Measurements from ENCODE around the gene ARRDC5.
"Not testable (repeated sequence)": the region's sequence is repeated elsewhere in the genome, so short reads cannot be mapped to it uniquely, and the experiment has no call there.

The ARRDC5 gene

GRCh38 chr19:4867534-4868285 lies 35.0 kb downstream of the ARRDC5 start, which contains the start of gene PLIN3:
Gene PLIN3 (minus strand): TSS chr19:4867667. CDS start chr19:4861394, 6,273 bp downstream.
- peak; percentile 10 for DNase-seq

DNA sequence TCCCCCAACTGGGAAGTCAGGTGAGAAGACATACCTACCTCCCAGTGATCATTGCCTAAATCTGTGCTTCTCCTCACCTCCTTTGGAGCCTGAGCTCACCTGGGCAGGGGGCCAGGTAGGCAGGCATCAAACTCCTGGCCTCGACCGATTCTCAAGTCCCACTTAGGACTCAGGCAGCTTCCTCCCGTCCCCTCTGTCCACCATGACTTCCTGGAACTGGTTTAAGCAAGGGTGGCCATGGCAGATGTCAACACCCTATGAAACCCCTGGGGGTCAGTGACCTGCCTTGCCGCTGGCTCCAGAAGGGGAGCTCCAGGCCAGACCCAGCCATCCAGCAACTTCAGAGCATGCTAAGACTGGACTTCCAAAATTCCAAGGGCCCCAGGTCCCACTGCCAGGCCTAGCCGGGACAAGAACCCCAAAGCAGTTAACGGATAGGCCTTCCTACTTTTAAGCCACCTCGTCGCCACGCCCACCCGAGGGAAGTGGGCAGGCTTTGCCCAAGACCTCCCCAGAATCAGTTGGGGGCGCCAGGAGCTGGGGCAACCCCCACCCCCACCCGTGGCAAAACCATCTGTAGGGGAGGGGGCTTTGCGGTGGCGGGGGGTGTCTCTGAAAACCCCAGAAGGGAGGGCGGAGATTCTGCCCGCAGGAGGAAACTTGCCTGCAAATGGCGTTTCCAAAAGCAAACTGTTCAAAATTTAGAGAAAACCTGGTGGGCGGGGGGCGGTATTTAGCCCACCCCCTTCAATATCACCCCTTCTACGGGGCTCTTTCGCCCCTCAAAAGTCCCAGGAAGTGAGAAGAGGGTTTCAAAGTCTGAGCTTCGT lies 35.9 kb downstream of the ARRDC5 start:
- no peak for DNase-seq

- peak; percentile 56 for DNase-seq
Measured at GRCh38 chr19:4861147-4861546, 41.5 kb downstream of the ARRDC5 start.

GRCh38 chr19:4859697-4860096 lies 43.0 kb downstream of the ARRDC5 start:
- DNase-seq, result no peak

DNA sequence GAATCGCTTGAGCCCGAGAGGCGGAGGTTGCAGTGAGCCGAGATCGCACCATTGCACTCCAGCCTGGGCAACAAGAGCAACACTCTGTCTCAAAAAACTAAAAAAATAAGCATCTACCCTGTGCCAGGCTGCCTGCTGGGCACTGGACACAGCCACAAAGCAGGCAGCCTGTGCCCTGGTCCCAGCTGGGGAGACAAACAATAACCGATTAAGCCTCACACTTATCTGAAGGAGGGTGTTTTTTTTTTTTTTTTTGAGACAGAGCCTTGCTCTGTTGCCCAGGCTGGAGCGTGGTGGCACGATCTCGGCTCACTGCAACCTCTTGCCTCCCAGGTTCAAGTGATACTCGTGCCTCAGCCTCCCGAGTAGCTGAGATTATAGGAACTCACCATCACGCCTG lies 46.2 kb downstream of the ARRDC5 start:
- not testable (repeated sequence) for DNase-seq

- DNase-seq, result not testable (repeated sequence)
Measured at GRCh38 chr19:4853506-4853905, 49.2 kb downstream of the ARRDC5 start.

GRCh38 chr19:4852484-4852883 lies 50.2 kb downstream of the ARRDC5 start:
- DNase-seq, result no peak

- DNase-seq, result peak; percentile 14
Measured at GRCh38 chr19:4851551-4852290, 51.0 kb downstream of the ARRDC5 start.

- no peak for DNase-seq
Measured at GRCh38 chr19:4849019-4849418, 53.7 kb downstream of the ARRDC5 start.

DNA sequence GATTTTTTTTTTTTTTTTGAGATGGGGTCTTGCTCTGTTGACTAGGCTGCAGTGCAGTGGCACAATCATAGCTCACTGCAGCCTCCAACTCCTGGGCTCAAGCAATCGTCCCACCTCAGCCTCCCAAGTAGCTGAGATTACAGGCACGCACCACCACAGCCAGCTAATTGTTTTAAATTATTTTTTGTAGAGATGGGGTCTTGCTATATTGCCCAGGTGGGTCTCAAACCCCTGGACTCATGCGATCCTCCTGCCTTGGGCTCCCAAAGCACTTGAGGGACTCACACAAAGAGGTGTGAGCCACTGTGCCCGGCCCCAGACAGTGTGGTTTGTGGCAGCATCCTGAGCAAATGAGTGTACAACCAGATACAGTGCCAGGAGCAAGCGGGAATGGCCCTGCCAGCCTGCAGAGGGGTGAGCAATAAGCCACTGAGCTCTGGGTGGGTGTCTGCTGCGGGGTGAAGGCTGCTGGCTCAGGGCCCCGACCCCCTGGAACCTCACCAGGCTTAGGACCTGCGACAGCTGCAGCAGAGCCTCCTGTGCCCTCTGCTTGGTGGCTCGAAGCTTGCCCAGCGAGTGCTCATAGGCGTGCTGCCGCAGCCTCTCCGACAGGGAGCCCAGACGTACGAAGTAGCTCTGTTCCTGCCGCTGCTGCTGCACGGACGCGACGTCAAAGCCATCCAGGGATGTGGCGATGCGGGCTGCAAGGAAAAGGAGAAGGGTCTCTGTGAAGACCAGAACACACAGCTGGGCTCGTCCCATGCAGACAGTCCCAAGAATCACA lies 55.3 kb downstream of the ARRDC5 start:
- no peak for DNase-seq

DNA sequence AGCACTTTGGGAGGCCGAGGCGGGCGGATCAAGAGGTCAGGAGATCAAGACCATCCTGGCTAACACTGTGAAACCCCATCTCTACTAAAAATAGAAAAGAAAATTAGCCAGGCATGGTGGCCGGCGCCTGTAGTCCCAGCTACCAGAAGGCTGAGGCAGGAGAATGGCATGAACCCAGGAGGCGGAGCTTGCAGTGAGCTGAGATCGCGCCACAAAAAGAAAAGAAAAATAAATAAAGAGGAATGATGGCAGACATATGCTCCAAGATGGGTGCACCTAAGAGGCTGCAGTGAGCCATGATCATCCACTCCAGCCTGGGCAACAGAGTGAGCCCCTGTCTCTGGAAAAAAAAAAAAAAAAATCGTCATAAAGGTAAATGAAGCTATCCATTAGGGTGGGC lies 56.7 kb downstream of the ARRDC5 start:
- not testable (repeated sequence) for DNase-seq

DNA sequence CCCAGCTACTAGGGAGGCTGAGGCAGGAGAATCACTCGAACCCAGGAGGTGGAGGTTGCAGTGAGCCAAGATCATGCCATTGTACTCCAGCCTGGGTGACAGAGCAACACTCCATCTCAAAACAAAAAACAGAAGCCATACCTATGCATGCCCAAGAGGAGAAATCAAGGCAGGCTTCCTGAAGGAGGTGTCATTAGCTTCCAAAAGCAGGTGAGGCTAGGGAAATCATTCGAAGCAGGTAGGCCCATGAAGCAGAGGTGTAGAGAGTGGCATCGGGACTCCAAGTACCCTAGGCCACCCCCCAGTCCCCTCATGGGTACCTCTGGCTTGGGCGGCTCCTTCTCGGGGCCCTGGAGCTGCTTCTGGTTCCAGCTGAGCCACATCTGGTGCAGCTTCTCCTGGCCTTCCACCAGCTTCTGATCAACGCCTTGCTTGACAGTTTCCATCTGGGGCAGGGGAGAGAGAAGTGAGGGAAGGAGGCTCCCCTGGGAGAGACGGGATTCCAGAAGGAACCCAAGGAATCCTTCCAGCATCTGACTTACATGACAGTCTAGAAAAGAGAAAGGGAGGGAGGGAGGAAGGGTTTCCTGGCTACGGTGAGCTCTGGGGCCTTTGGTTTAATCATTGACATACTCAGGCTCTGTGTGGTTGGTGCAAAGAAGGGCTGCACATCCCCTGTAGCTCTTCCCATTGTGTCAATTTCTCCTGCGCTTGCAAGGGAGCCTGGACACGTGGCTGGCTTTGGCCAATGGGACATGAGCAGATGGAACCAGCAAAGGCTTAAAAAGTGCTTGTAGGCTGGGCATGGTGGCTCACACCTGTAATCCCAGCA lies 58.1 kb downstream of the ARRDC5 start:
- DNase-seq, result no peak

DNA sequence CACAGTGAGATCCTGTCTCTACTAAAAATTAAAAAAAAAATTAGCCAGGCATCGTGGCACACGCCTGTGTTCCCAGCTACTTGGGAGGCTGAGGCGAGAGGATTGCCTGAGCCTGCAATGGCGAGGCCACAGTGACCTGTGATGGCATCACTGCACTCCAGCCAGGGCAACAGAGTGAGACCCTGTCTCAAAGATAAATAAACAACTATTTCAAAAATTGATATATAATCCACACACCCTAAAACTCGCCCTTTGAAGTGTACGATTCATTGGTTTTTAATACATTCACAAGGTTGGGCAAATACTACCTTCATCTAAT lies 59.1 kb downstream of the ARRDC5 start:
- no peak for DNase-seq

Data from COR-L47 (cell line).